ENCODE measurements around the gene MOXD1.
A peak's percentile ranks its signal among the peaks of the same experiment; 100 is the strongest.
"Not testable (repeated sequence)": the region's sequence is repeated elsewhere in the genome, so short reads cannot be mapped to it uniquely, and the experiment has no call there.

The MOXD1 gene

GRCh38 chr6:132275066-132275970 lies 126.0 kb downstream of the MOXD1 start:
- no peak for DNase-seq

- no peak for DNase-seq
Observed at GRCh38 chr6:132272776-132273175, 128.5 kb downstream of the MOXD1 start.

GRCh38 chr6:132270726-132271402 lies 130.4 kb downstream of the MOXD1 start:
- no peak for DNase-seq

GRCh38 chr6:132268666-132269065 lies 132.6 kb downstream of the MOXD1 start:
- not testable (repeated sequence) for DNase-seq

- no peak for DNase-seq
Observed at GRCh38 chr6:132268209-132268608, 133.1 kb downstream of the MOXD1 start.

GRCh38 chr6:132265451-132266097 lies 135.7 kb downstream of the MOXD1 start:
- no peak for DNase-seq

GRCh38 chr6:132264021-132264500 lies 137.2 kb downstream of the MOXD1 start:
- DNase-seq = no peak

- DNase-seq = no peak
Observed at GRCh38 chr6:132261354-132261753, 139.9 kb downstream of the MOXD1 start.

GRCh38 chr6:132259070-132259469 lies 142.2 kb downstream of the MOXD1 start:
- no peak for DNase-seq

GRCh38 chr6:132257561-132257960 lies 143.7 kb downstream of the MOXD1 start:
- DNase-seq = no peak

GRCh38 chr6:132256457-132256856 lies 144.8 kb downstream of the MOXD1 start:
- no peak for DNase-seq

- DNase-seq = no peak
Observed at GRCh38 chr6:132253906-132254305, 147.4 kb downstream of the MOXD1 start.

- DNase-seq = peak; percentile 48
Observed at GRCh38 chr6:132253211-132253610, 148.1 kb downstream of the MOXD1 start.

- DNase-seq = no peak
Observed at GRCh38 chr6:132252113-132252512, 149.2 kb downstream of the MOXD1 start.

- no peak for DNase-seq
Observed at GRCh38 chr6:132251711-132252110, 149.6 kb downstream of the MOXD1 start.

- DNase-seq = no peak
Observed at GRCh38 chr6:132247381-132248159, 153.7 kb downstream of the MOXD1 start.

GRCh38 chr6:132246632-132247270 lies 154.5 kb downstream of the MOXD1 start:
- DNase-seq = no peak

GRCh38 chr6:132246120-132246617 lies 155.1 kb downstream of the MOXD1 start:
- DNase-seq = no peak

Measured in NCI-H524 treated with DMSO at 0.1 percent for 48 hours (cell line).